HEK293 (cell line): ENCODE data around the gene CPM.

Experiments
- GFI1B ChIP-seq: fragments of 450-650 bp; formaldehyde crosslinking; IDR thresholded peaks from 2 replicates; pipeline ENCODE4 v1.5.1; 2016; ENCODE audit warnings: missing biosample characterization, missing genetic modification characterization
- GLIS2 ChIP-seq: fragments of 450-650 bp; formaldehyde crosslinking; IDR thresholded peaks from 2 replicates; pipeline ENCODE4 v1.5.1; 2016; ENCODE audit warnings: missing biosample characterization, missing genetic modification characterization
- ZEB2 ChIP-seq: fragments of 450-650 bp; formaldehyde crosslinking; IDR thresholded peaks from 2 replicates; pipeline ENCODE4 v1.5.1; 2016; ENCODE audit warnings: missing biosample characterization, missing genetic modification characterization
- ZNF202 ChIP-seq: fragments of 450-650 bp; formaldehyde crosslinking; IDR thresholded peaks from 2 replicates; pipeline ENCODE4 v1.5.1; 2016; ENCODE audit warnings: missing biosample characterization, missing genetic modification characterization, borderline replicate concordance
- ZNF23 ChIP-seq: fragments of 450-650 bp; formaldehyde crosslinking; IDR thresholded peaks from 2 replicates; pipeline ENCODE4 v1.5.1; 2016; ENCODE audit warnings: missing biosample characterization, missing genetic modification characterization, borderline replicate concordance
- ZNF555 ChIP-seq: fragments of 450-650 bp; formaldehyde crosslinking; conservative IDR thresholded peaks from 2 replicates; pipeline ENCODE4 v1.5.1; 2017; ENCODE audit warnings: missing biosample characterization, mild to moderate bottlenecking, missing genetic modification characterization, inconsistent platforms
- ZNF830 ChIP-seq: fragments of 450-650 bp; IDR thresholded peaks from 2 replicates; pipeline ENCODE4 v1.5.0; 2018; ENCODE audit warnings: missing biosample characterization, missing genetic modification characterization, low read depth, mild to moderate bottlenecking, moderate library complexity
- TF ChIP-seq, protein P1 (sequence below): fragments of 450-650 bp; formaldehyde crosslinking; IDR thresholded peaks from 2 replicates; pipeline ENCODE4 v1.5.1; 2016; ENCODE audit warnings: missing biosample characterization, missing genetic modification characterization
- TF ChIP-seq, protein P2 (sequence below): fragments of 450-650 bp; formaldehyde crosslinking; IDR thresholded peaks from 2 replicates; pipeline ENCODE4 v1.5.1; 2016; ENCODE audit warnings: missing biosample characterization, missing genetic modification characterization
- TF ChIP-seq, protein P3 (sequence below): fragments of 450-650 bp; formaldehyde crosslinking; IDR thresholded peaks from 2 replicates; pipeline ENCODE4 v1.5.1; 2016; ENCODE audit warnings: missing biosample characterization, missing genetic modification characterization
- TF ChIP-seq, protein P4 (sequence below): fragments of 450-650 bp; formaldehyde crosslinking; optimal IDR thresholded peaks from 2 replicates; pipeline ENCODE3; 2016; ENCODE audit warnings: missing biosample characterization, mild to moderate bottlenecking, missing genetic modification characterization

DNA sequence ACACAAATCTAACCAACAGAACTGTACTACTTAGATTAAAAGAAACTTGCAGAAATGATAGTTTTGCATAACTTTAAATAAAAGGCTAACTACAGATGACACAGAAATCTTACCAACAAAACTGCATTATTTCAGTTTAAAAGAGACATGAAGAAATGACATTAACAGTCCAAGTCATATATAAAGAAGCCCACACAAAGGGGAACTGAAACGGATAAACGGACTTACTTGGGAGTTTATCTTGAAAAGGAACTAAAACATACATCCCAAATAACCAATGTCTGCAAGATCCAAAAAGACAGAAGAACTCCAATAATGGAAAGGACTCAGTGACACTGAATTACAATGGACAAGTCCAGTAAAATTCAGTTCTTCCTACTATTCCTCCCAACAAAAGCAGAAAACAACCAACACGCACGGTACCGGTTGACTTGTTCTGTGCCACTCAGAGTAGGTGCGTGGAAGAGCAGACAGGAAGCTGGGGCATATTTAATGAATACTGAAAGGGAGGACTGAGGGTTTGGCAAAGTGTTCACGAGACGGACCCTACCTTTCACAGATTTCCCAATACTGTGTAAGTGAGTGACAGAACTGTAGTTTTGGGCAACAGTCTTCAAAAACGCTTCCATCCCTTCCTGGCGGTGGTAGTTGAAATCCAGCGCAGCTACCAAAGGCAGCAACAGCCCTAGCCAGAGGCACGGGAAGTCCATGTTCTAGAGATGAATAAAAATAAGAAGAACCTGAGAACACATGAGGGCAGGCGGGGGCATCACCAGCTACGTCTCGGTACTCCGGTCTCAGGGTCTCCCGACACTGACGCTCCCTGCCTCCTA lies 627 bp downstream of the CPM start:
- TF ChIP-seq, protein P1, sequence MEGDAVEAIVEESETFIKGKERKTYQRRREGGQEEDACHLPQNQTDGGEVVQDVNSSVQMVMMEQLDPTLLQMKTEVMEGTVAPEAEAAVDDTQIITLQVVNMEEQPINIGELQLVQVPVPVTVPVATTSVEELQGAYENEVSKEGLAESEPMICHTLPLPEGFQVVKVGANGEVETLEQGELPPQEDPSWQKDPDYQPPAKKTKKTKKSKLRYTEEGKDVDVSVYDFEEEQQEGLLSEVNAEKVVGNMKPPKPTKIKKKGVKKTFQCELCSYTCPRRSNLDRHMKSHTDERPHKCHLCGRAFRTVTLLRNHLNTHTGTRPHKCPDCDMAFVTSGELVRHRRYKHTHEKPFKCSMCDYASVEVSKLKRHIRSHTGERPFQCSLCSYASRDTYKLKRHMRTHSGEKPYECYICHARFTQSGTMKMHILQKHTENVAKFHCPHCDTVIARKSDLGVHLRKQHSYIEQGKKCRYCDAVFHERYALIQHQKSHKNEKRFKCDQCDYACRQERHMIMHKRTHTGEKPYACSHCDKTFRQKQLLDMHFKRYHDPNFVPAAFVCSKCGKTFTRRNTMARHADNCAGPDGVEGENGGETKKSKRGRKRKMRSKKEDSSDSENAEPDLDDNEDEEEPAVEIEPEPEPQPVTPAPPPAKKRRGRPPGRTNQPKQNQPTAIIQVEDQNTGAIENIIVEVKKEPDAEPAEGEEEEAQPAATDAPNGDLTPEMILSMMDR (tag by site-specific recombination): no peak
- TF ChIP-seq ZNF23 (tag by site-specific recombination) (no peak), ZEB2 (no peak), ZNF830 (no peak), ZNF202 (no peak), ZNF555 (no peak), GLIS2 (no peak), GFI1B (no peak)
- TF ChIP-seq, protein P2, sequence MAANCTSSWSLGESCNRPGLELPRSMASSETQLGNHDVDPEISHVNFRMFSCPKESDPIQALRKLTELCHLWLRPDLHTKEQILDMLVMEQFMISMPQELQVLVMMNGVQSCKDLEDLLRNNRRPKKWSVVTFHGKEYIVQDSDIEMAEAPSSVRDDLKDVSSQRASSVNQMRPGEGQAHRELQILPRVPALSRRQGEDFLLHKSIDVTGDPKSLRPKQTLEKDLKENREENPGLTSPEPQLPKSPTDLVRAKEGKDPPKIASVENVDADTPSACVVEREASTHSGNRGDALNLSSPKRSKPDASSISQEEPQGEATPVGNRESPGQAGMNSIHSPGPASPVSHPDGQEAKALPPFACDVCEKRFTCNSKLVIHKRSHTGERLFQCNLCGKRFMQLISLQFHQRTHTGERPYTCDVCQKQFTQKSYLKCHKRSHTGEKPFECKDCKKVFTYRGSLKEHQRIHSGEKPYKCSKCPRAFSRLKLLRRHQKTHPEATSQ (tag by site-specific recombination): no peak
- TF ChIP-seq, protein P3, sequence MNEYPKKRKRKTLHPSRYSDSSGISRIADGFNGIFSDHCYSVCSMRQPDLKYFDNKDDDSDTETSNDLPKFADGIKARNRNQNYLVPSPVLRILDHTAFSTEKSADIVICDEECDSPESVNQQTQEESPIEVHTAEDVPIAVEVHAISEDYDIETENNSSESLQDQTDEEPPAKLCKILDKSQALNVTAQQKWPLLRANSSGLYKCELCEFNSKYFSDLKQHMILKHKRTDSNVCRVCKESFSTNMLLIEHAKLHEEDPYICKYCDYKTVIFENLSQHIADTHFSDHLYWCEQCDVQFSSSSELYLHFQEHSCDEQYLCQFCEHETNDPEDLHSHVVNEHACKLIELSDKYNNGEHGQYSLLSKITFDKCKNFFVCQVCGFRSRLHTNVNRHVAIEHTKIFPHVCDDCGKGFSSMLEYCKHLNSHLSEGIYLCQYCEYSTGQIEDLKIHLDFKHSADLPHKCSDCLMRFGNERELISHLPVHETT (tag by site-specific recombination): no peak
- TF ChIP-seq, protein P4, sequence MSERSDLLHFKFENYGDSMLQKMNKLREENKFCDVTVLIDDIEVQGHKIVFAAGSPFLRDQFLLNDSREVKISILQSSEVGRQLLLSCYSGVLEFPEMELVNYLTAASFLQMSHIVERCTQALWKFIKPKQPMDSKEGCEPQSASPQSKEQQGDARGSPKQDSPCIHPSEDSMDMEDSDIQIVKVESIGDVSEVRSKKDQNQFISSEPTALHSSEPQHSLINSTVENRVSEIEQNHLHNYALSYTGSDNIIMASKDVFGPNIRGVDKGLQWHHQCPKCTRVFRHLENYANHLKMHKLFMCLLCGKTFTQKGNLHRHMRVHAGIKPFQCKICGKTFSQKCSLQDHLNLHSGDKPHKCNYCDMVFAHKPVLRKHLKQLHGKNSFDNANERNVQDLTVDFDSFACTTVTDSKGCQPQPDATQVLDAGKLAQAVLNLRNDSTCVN (tag by site-specific recombination): no peak
